ENCODE measurements around the gene PCOLCE2. TPM values are rescaled to one million over a fixed set of nuclear protein-coding genes. Genes with fewer than 3 reads are reported as not detected.

PCOLCE2 gene
- total RNA-seq, 3 donors from 2014 or later: 0.21 to 0.57 (median 0.43) TPM

- Mint-ChIP-seq H3K36me3 (ENCODE audit: insufficient read depth) (peaks cover 6% of the 10 kb centered on the region), H3K4me1 (ENCODE audit: low read depth) (no peaks in the 10 kb centered on the region), H3K4me3 (no peak overlapping the region)
Observed at GRCh38 chr3:142784228-142784627, 104.7 kb downstream of the PCOLCE2 start.

DNA sequence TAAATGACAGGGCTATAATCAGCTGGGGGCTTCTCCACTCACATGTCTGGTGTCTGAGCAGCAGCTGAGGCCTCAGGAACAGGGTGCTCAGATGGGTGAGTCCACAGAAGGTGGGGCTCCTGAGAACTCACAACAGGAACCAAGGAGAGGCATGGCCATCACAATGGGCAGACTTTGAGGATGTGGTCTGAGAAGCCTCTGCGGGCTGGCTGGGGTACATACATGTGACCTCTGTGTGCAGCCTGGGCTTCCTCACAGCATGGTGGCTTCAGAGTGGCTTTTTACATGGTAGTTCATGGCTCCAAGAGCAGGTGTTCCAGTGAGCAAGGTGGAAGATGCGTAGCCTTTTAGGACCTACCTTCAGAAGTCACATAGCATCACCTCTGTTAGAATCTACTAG lies 106.3 kb downstream of the PCOLCE2 start:
- no peak overlapping the region for H3K4me3 Mint-ChIP-seq
- H3K36me3 Mint-ChIP-seq (ENCODE audit: insufficient read depth): peaks cover 6% of the 10 kb centered on the region
- DNase-seq (no peak), ATAC-seq (no peak)
- no peaks in the 10 kb centered on the region for H3K27me3 Mint-ChIP-seq (ENCODE audit: low read depth)
- no peaks in the 10 kb centered on the region for H3K4me1 Mint-ChIP-seq (ENCODE audit: low read depth)
- H3K9me3 Mint-ChIP-seq: no peaks in the 10 kb centered on the region

More at GRCh38 chr3:142784228-142784627, 104.7 kb downstream of the PCOLCE2 start:
- no peak for ATAC-seq
- no peak for DNase-seq
- Mint-ChIP-seq H3K27me3 (ENCODE audit: low read depth) (no peaks in the 10 kb centered on the region), H3K9me3 (no peaks in the 10 kb centered on the region)

GRCh38 chr3:142779591-142779990 lies 109.3 kb downstream of the PCOLCE2 start:
- Mint-ChIP-seq H3K36me3 (ENCODE audit: insufficient read depth) (peaks cover 5% of the 10 kb centered on the region), H3K4me1 (ENCODE audit: low read depth) (no peaks in the 10 kb centered on the region), H3K27me3 (ENCODE audit: low read depth) (no peaks in the 10 kb centered on the region), H3K4me3 (no peak overlapping the region), H3K9me3 (no peaks in the 10 kb centered on the region)
- ATAC-seq (no peak), DNase-seq (no peak)

DNA sequence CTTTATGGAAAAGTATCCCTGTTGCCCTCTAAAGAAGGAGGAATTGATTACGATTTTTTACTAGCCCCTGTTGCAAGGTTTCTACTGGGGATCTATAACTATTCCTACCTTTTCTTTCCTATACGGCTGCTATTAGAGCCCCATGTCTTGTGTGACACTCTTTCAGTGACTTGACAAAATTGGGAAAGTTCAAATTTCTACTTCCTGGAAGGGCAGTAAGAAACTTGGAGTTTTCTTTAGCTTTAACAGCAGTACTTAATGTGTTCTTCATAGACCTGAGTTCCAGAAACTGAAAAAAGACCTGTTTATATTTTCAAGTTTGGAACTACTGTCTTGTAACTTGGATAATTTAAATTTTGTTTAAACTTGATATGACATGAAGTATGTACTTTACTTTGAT lies 110.3 kb downstream of the PCOLCE2 start:
- H3K36me3 Mint-ChIP-seq (ENCODE audit: insufficient read depth): peaks cover 3% of the 10 kb centered on the region
- H3K4me1 Mint-ChIP-seq (ENCODE audit: low read depth): no peaks in the 10 kb centered on the region
- no peaks in the 10 kb centered on the region for H3K27me3 Mint-ChIP-seq (ENCODE audit: low read depth)
- H3K9me3 Mint-ChIP-seq: no peaks in the 10 kb centered on the region
- DNase-seq (no peak), ATAC-seq (no peak)
- no peak overlapping the region for H3K4me3 Mint-ChIP-seq

GRCh38 chr3:142777927-142778326 lies 111.0 kb downstream of the PCOLCE2 start:
- Mint-ChIP-seq H3K4me1 (ENCODE audit: low read depth) (no peaks in the 10 kb centered on the region), H3K27me3 (ENCODE audit: low read depth) (no peaks in the 10 kb centered on the region), H3K36me3 (ENCODE audit: insufficient read depth) (peaks cover 2% of the 10 kb centered on the region), H3K4me3 (no peak overlapping the region), H3K9me3 (no peaks in the 10 kb centered on the region)
- DNase-seq (no peak), ATAC-seq (no peak)

GRCh38 chr3:142768338-142768737 lies 120.5 kb downstream of the PCOLCE2 start:
- H3K4me1 Mint-ChIP-seq (ENCODE audit: low read depth): no peaks in the 10 kb centered on the region
- H3K27me3 Mint-ChIP-seq (ENCODE audit: low read depth): no peaks in the 10 kb centered on the region
- H3K9me3 Mint-ChIP-seq: peaks cover 18% of the 10 kb centered on the region
- no peak overlapping the region for H3K4me3 Mint-ChIP-seq
- ATAC-seq (no peak), DNase-seq (no peak)
- H3K36me3 Mint-ChIP-seq (ENCODE audit: insufficient read depth): peaks cover 24% of the 10 kb centered on the region

Other genes with a start within 250 kb of the PCOLCE2 start
- 1 to 10 TPM in 1 of 3 donors, under 1 TPM in 2; 0.54 to 1.4 (median 0.68) TPM for gene TRPC1, start 165.0 kb downstream of the PCOLCE2 start, total RNA-seq
- not detected for gene PAQR9, start 74.6 kb upstream of the PCOLCE2 start, total RNA-seq
- gene U2SURP, start 112.5 kb upstream of the PCOLCE2 start, total RNA-seq: 100 to 1,000 TPM; 156 to 178 (median 170) TPM
- gene CHST2, start 230.7 kb upstream of the PCOLCE2 start, total RNA-seq: 1 to 10 TPM; 4.8 to 5.0 (median 4.9) TPM